GM23338 (cell line): ENCODE measurements around the gene RSPO3. TPM values are rescaled to one million over a fixed set of nuclear protein-coding genes. Genes with fewer than 3 reads are reported as not detected.

Experiments
- ATAC-seq: fragments of 200-7000 bp; cut with Tn5 transposase; 3 replicates; pipeline ENCODE4 v1.9.1; 2020
- DNase-seq: peaks from one replicate; pipeline ENCODE4 v3.0.0-alpha.2; 2015; ENCODE audit warnings: low spot score
- H2AFZ ChIP-seq: fragments of 200-600 bp; sonication (generic); 2 replicates; pipeline ENCODE4 v1.8.0; 2016; ENCODE audit warnings: antibody characterized with exemption, mild to moderate bottlenecking, moderate library complexity
- H3F3A ChIP-seq: fragments of 200-600 bp; sonication (generic); replicated peaks from 2 replicates; pipeline ENCODE4 v1.8.0; 2017; ENCODE audit warnings: antibody characterized with exemption, mixed run types, low read depth
- H3K27ac ChIP-seq: fragments of 200-600 bp; sonication (generic); 2 replicates; pipeline ENCODE4 v1.6.1; 2016; ENCODE audit warnings: low read depth
- H3K27me3 ChIP-seq: fragments of 200-600 bp; sonication (generic); 2 replicates; pipeline ENCODE4 v1.8.0; 2016; ENCODE audit warnings: mild to moderate bottlenecking, mixed run types, moderate library complexity; ENCODE audit not compliant: insufficient read depth
- H3K36me3 ChIP-seq: fragments of 200-600 bp; sonication (generic); 2 replicates; pipeline ENCODE4 v1.8.0; 2016; ENCODE audit warnings: mild to moderate bottlenecking; ENCODE audit not compliant: insufficient read depth
- H3K4me1 ChIP-seq: fragments of 200-600 bp; sonication (generic); 2 replicates; pipeline ENCODE4 v1.8.0; 2016; ENCODE audit warnings: mild to moderate bottlenecking, moderate library complexity; ENCODE audit not compliant: insufficient read depth
- H3K4me2 ChIP-seq: fragments of 200-600 bp; sonication (generic); 2 replicates; pipeline ENCODE4 v1.7.1; 2017; ENCODE audit warnings: mixed run types
- H3K4me3 ChIP-seq: fragments of 200-600 bp; sonication (generic); 2 replicates; pipeline ENCODE4 v1.6.1; 2016; ENCODE audit warnings: mixed run types
- H3K79me2 ChIP-seq: fragments of 200-600 bp; sonication (generic); replicated peaks from 2 replicates; pipeline ENCODE4 v1.8.0; 2017; ENCODE audit warnings: mild to moderate bottlenecking; ENCODE audit not compliant: insufficient read depth
- H3K9me2 ChIP-seq: fragments of 200-600 bp; sonication (generic); 2 replicates; pipeline ENCODE4 v1.8.0; 2017; ENCODE audit not compliant: insufficient read depth
- H4K20me1 ChIP-seq: fragments of 200-600 bp; sonication (generic); replicated peaks from 2 replicates; pipeline ENCODE4 v1.8.0; 2017; ENCODE audit warnings: mild to moderate bottlenecking; ENCODE audit not compliant: insufficient read depth
- H3K27ac Mint-ChIP-seq: 2 replicates; pipeline ENCODE4 v1.8.0; 2020; ENCODE audit warnings: inconsistent platforms, mild to moderate bottlenecking, moderate library complexity, mixed read lengths
- H3K27me3 Mint-ChIP-seq: 3 replicates; pipeline ENCODE4 v1.8.0; 2022; ENCODE audit warnings: low read depth, mild to moderate bottlenecking, moderate library complexity, mixed read lengths, inconsistent platforms; ENCODE audit not compliant: insufficient read depth, poor library complexity
- H3K36me3 Mint-ChIP-seq: 3 replicates; pipeline ENCODE4 v1.8.0; 2021; ENCODE audit warnings: low read depth, mild to moderate bottlenecking, inconsistent platforms, moderate library complexity, mixed read lengths
- H3K4me1 Mint-ChIP-seq: 3 replicates; pipeline ENCODE4 v1.8.0; 2020; ENCODE audit warnings: mild to moderate bottlenecking, inconsistent platforms, mixed read lengths
- H3K4me3 Mint-ChIP-seq: 3 replicates; pipeline ENCODE4 v1.8.0; 2021; ENCODE audit warnings: moderate library complexity, mild to moderate bottlenecking, inconsistent platforms, mixed read lengths
- H3K9me3 Mint-ChIP-seq: 3 replicates; pipeline ENCODE4 v1.8.0; 2020; ENCODE audit warnings: moderate library complexity, mild to moderate bottlenecking, inconsistent platforms, mixed read lengths
- CREB1 ChIP-seq: fragments of 250-450 bp; sonication (Bioruptor Pico); IDR thresholded peaks from 2 replicates; pipeline ENCODE4 v1.5.0; 2020; ENCODE audit warnings: low read depth, mild to moderate bottlenecking, moderate library complexity
- EZH2 ChIP-seq: fragments of 200-600 bp; sonication (generic); IDR thresholded peaks from one replicate; pipeline ENCODE4 v1.8.0; 2017; ENCODE audit warnings: antibody characterized with exemption, mild to moderate bottlenecking, low read depth; ENCODE audit not compliant: unreplicated experiment
- EZH2phosphoT487 ChIP-seq: fragments of 200-600 bp; sonication (generic); IDR thresholded peaks from one replicate; pipeline ENCODE4 v1.8.1; 2018; ENCODE audit warnings: antibody characterized with exemption; ENCODE audit not compliant: unreplicated experiment
- JUNB ChIP-seq: IDR thresholded peaks from one replicate; pipeline ENCODE4 v1.6.1; 2016; ENCODE audit warnings: antibody characterized with exemption; ENCODE audit not compliant: unreplicated experiment
- NANOG ChIP-seq: IDR thresholded peaks from 2 replicates; pipeline ENCODE4 v1.6.1; 2016; ENCODE audit warnings: antibody characterized with exemption, borderline replicate concordance
- POLR2AphosphoS5 ChIP-seq: IDR thresholded peaks from 2 replicates; pipeline ENCODE4 v1.6.1; 2016; ENCODE audit warnings: antibody characterized with exemption, low read depth
- REST ChIP-seq: IDR thresholded peaks from one replicate; pipeline ENCODE4 v1.6.1; 2018; ENCODE audit warnings: antibody characterized with exemption; ENCODE audit not compliant: unreplicated experiment
- STAT1 ChIP-seq: IDR thresholded peaks from one replicate; pipeline ENCODE4 v1.6.1; 2016; ENCODE audit warnings: antibody characterized with exemption; ENCODE audit not compliant: unreplicated experiment
- ZNF114 ChIP-seq: fragments of 250-450 bp; sonication (Bioruptor Pico); IDR thresholded peaks from 2 replicates; pipeline ENCODE4 v1.5.0; 2020; ENCODE audit warnings: mild to moderate bottlenecking, moderate library complexity
- ZNF331 ChIP-seq: fragments of 250-450 bp; sonication (Bioruptor Pico); IDR thresholded peaks from 2 replicates; pipeline ENCODE4 v1.5.0; 2020; ENCODE audit warnings: low read depth, mild to moderate bottlenecking, moderate library complexity
- polyA plus RNA-seq: library from polyadenylated mRNA; unstranded; fragments of >200 nt; fragmentation: Nextera tagmentation; extraction: Ambion mirVana; gene quantifications from 2 replicates; pipeline ENCODE4 v1.2.1, GENCODE V29; 2016
- total RNA-seq: library from RNA; depleted of rRNA; stranded (reverse); fragments of >200 nt; shearing (Covaris generic); gene quantifications from 2 replicates; pipeline ENCODE4 v1.2.3, GENCODE V29; 2014
- TF ChIP-seq, protein P1 (sequence below), 2 experiments: fragments of 200-600 bp in 1 of 2; sonication (generic) in 1 of 2; conservative IDR thresholded peaks; 2 replicates each; pipeline versions ENCODE4 v1.5.1 to v1.6.1; 2016 to 2017; ENCODE audit warnings: antibody characterized with exemption in 2 of 2, low read depth in 2 of 2, mild to moderate bottlenecking in 2 of 2, moderate library complexity in 1 of 2
- TF ChIP-seq, protein P2 (sequence below): fragments of 250-450 bp; sonication (Bioruptor Pico); IDR thresholded peaks from 2 replicates; pipeline ENCODE4 v1.5.0; 2020; ENCODE audit warnings: mild to moderate bottlenecking, moderate library complexity

The RSPO3 gene
- total and polyA plus RNA-seq, 2 experiments from 2014 or later: not detected

GRCh38 chr6:127083231-127083962 lies 35.1 kb upstream of the RSPO3 start (continued):
- TF ChIP-seq JUNB: no peak
- TF ChIP-seq EZH2: no peak
- TF ChIP-seq EZH2phosphoT487: no peak
- no peak for TF ChIP-seq POLR2AphosphoS5
- TF ChIP-seq STAT1: no peak
- TF ChIP-seq ZNF331 (CRISPR knock-in tag): no peak

DNA sequence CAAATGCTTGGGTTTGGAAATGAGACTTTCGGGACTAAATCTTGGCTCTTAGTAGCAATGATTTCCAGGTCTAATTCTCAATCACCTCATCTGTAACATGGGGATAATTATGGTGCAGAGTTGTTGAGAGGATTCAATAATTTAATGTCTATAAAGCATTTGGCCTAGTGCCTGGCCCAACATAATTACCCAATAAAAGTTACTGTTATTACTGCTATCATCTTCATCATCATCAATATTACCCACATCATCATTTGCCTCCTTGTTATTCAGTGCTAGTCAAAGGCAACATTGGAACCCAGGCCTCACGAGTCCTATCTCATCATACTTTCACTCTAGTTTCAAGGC lies 34.5 kb upstream of the RSPO3 start:
- H3K9me2 ChIP-seq: 0 out of 2 replicates have a peak, but pooled peaks cover 4% of the 10 kb centered on the region
- Mint-ChIP-seq H3K9me3 (no peaks in the 10 kb centered on the region), H3K4me3 (no peak overlapping the region), H3K4me1 (no peaks in the 10 kb centered on the region), H3K27me3 (no peaks in the 10 kb centered on the region), H3K27ac (no peak overlapping the region), H3K36me3 (no peaks in the 10 kb centered on the region)
- H3K27me3 ChIP-seq: no peaks in the 10 kb centered on the region
- H3K4me3 ChIP-seq: no peak overlapping the region
- H3K4me2 ChIP-seq: no peak overlapping the region
- no peaks in the 10 kb centered on the region for H3K4me1 ChIP-seq
- no peaks in the 10 kb centered on the region for H4K20me1 ChIP-seq
- no peak for ATAC-seq
- no peaks in the 10 kb centered on the region for H3K79me2 ChIP-seq
- DNase-seq: no peak
- H3F3A ChIP-seq: no peaks in the 10 kb centered on the region
- no peaks in the 10 kb centered on the region for H3K36me3 ChIP-seq
- no peak overlapping the region for H3K27ac ChIP-seq
- no peak overlapping the region for H2AFZ ChIP-seq
- no peak for TF ChIP-seq REST
- TF ChIP-seq, protein P1, sequence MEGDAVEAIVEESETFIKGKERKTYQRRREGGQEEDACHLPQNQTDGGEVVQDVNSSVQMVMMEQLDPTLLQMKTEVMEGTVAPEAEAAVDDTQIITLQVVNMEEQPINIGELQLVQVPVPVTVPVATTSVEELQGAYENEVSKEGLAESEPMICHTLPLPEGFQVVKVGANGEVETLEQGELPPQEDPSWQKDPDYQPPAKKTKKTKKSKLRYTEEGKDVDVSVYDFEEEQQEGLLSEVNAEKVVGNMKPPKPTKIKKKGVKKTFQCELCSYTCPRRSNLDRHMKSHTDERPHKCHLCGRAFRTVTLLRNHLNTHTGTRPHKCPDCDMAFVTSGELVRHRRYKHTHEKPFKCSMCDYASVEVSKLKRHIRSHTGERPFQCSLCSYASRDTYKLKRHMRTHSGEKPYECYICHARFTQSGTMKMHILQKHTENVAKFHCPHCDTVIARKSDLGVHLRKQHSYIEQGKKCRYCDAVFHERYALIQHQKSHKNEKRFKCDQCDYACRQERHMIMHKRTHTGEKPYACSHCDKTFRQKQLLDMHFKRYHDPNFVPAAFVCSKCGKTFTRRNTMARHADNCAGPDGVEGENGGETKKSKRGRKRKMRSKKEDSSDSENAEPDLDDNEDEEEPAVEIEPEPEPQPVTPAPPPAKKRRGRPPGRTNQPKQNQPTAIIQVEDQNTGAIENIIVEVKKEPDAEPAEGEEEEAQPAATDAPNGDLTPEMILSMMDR (conservative IDR thresholded peaks at IDR 0.05; ENCODE audit: low read depth in 2 of 2): no peak
- TF ChIP-seq CREB1 (CRISPR knock-in tag): no peak
- TF ChIP-seq, protein P2, sequence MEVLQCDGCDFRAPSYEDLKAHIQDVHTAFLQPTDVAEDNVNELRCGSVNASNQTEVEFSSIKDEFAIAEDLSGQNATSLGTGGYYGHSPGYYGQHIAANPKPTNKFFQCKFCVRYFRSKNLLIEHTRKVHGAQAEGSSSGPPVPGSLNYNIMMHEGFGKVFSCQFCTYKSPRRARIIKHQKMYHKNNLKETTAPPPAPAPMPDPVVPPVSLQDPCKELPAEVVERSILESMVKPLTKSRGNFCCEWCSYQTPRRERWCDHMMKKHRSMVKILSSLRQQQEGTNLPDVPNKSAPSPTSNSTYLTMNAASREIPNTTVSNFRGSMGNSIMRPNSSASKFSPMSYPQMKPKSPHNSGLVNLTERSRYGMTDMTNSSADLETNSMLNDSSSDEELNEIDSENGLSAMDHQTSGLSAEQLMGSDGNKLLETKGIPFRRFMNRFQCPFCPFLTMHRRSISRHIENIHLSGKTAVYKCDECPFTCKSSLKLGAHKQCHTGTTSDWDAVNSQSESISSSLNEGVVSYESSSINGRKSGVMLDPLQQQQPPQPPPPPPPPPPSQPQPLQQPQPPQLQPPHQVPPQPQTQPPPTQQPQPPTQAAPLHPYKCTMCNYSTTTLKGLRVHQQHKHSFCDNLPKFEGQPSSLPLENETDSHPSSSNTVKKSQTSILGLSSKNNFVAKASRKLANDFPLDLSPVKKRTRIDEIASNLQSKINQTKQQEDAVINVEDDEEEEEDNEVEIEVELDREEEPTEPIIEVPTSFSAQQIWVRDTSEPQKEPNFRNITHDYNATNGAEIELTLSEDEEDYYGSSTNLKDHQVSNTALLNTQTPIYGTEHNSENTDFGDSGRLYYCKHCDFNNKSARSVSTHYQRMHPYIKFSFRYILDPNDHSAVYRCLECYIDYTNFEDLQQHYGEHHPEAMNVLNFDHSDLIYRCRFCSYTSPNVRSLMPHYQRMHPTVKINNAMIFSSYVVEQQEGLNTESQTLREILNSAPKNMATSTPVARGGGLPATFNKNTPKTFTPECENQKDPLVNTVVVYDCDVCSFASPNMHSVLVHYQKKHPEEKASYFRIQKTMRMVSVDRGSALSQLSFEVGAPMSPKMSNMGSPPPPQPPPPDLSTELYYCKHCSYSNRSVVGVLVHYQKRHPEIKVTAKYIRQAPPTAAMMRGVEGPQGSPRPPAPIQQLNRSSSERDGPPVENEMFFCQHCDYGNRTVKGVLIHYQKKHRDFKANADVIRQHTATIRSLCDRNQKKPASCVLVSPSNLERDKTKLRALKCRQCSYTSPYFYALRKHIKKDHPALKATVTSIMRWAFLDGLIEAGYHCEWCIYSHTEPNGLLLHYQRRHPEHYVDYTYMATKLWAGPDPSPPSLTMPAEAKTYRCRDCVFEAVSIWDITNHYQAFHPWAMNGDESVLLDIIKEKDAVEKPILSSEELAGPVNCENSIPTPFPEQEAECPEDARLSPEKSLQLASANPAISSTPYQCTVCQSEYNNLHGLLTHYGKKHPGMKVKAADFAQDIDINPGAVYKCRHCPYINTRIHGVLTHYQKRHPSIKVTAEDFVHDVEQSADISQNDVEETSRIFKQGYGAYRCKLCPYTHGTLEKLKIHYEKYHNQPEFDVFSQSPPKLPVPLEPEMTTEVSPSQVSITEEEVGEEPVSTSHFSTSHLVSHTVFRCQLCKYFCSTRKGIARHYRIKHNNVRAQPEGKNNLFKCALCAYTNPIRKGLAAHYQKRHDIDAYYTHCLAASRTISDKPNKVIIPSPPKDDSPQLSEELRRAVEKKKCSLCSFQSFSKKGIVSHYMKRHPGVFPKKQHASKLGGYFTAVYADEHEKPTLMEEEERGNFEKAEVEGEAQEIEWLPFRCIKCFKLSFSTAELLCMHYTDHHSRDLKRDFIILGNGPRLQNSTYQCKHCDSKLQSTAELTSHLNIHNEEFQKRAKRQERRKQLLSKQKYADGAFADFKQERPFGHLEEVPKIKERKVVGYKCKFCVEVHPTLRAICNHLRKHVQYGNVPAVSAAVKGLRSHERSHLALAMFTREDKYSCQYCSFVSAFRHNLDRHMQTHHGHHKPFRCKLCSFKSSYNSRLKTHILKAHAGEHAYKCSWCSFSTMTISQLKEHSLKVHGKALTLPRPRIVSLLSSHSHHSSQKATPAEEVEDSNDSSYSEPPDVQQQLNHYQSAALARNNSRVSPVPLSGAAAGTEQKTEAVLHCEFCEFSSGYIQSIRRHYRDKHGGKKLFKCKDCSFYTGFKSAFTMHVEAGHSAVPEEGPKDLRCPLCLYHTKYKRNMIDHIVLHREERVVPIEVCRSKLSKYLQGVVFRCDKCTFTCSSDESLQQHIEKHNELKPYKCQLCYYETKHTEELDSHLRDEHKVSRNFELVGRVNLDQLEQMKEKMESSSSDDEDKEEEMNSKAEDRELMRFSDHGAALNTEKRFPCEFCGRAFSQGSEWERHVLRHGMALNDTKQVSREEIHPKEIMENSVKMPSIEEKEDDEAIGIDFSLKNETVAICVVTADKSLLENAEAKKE (CRISPR knock-in tag): no peak
- TF ChIP-seq ZNF114: no peak
- TF ChIP-seq POLR2AphosphoS5: no peak
- no peak for TF ChIP-seq JUNB
- TF ChIP-seq EZH2: no peak
- TF ChIP-seq ZNF331 (CRISPR knock-in tag): no peak
- no peak for TF ChIP-seq NANOG
- TF ChIP-seq STAT1: no peak
